Gastrocnemius medialis (tissue), 4 donors: ENCODE measurements around the gene GRIN2B.

ENCODE experiments used
- POLR2A ChIP-seq, 2 donors: fragments of 450-650 bp; IDR thresholded peaks; one replicate each; pipeline ENCODE4 v1.6.1; 2017; ENCODE audit warnings: antibody characterized with exemption in 2 of 2, mild to moderate bottlenecking in 2 of 2, moderate library complexity in 2 of 2
- TF ChIP-seq, protein P1 (sequence below), 5 experiments: fragments of 450-650 bp in 3 of 5; fragments of 200-600 bp in 2 of 5; sonication (generic) in 2 of 5; IDR thresholded peaks in 4 of 5; conservative IDR thresholded peaks in 1 of 5; 1 replicate in 4 of 5; 2 replicates in 1 of 5; pipeline ENCODE4 v1.5.1; 2016 to 2019; ENCODE audit warnings: antibody characterized with exemption in 5 of 5, mild to moderate bottlenecking in 3 of 5, moderate library complexity in 3 of 5

DNA sequence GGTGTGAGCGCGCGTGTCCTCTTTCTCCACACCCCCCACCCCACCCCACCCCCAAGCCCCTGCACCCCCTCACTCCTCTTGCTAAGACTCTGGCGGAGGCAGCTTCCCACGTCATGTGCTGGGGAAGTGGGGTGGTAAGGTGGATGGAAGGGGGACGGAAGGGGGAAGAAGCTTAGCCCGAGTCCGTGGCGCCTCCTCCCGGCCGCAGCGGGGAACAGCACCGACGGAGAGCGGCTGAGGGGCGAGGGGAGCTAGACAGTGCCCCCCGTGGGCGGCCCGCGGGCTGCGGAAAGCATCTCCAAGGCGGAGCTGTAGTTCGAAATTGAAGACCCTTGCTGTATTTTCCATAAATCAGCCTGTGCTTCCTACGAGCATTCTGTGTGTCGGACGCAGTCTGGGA is 588 bp upstream of the GRIN2B start:
- TF ChIP-seq, protein P1, sequence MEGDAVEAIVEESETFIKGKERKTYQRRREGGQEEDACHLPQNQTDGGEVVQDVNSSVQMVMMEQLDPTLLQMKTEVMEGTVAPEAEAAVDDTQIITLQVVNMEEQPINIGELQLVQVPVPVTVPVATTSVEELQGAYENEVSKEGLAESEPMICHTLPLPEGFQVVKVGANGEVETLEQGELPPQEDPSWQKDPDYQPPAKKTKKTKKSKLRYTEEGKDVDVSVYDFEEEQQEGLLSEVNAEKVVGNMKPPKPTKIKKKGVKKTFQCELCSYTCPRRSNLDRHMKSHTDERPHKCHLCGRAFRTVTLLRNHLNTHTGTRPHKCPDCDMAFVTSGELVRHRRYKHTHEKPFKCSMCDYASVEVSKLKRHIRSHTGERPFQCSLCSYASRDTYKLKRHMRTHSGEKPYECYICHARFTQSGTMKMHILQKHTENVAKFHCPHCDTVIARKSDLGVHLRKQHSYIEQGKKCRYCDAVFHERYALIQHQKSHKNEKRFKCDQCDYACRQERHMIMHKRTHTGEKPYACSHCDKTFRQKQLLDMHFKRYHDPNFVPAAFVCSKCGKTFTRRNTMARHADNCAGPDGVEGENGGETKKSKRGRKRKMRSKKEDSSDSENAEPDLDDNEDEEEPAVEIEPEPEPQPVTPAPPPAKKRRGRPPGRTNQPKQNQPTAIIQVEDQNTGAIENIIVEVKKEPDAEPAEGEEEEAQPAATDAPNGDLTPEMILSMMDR (IDR thresholded peaks at IDR 0.05 in 4 of 5, conservative IDR thresholded peaks at IDR 0.05 in 1 of 5) = no peak
- TF ChIP-seq POLR2A (IDR thresholded peaks at IDR 0.05) = no peak
